ENCODE results near the gene SERPINE1.
"Not testable (repeated sequence)": the region's sequence is repeated elsewhere in the genome, so short reads cannot be mapped to it uniquely, and the experiment has no call there.

The SERPINE1 gene

GRCh38 chr7:101104193-101104713 lies 22.7 kb upstream of the SERPINE1 start:
- DNase-seq (ENCODE audit: low read depth), result no peak
- no peak overlapping the region for H3K4me3 ChIP-seq (ENCODE audit: low read length)
- no peak for TF ChIP-seq CTCF (conservative IDR thresholded peaks at IDR 0.05; ENCODE audit: low read depth, low read length)

DNA sequence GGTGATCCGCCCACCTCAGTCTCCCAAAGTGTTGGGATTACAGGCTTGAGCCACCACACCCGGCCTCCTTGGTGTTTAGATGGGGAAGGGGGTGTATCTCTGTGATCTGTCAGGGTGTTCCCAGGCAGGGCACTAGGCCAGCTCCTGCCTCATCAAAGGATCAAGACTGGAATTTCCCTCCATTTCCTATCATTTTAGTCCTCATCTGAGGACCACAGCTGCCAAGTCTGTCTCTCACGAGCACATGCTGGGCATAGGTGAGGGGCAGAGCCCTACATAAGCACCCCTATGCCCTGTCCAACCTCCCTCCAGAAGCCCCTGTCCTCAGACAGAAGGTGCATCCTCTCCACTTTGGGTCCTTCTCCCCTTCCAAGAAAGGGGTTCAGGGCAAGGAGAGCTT lies 22.1 kb upstream of the SERPINE1 start:
- TF ChIP-seq CTCF (conservative IDR thresholded peaks at IDR 0.05; ENCODE audit: low read depth, low read length), result no peak
- DNase-seq (ENCODE audit: low read depth), result no peak

DNA sequence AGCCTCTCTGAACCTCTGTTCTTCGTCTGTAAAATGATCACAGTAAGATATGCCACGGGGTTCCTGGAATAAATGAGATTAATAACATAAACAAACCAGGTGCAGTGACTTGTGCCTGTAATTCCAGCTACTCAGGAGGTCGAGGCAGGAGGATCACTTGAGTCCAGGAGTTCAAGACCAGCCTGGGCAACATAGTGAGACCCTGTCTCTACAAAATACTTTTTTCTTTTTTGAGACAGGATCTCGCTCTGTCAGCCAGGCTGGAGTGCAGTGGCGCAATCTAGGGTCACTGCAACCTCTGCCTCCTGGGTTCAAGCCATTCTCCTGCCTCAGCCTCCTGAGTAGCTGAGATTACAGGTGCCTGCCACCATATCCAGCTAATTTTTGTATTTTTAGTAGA lies 21.7 kb upstream of the SERPINE1 start:
- not testable (repeated sequence) for DNase-seq (ENCODE audit: low read depth); H3K4me3 ChIP-seq (ENCODE audit: low read length)

More for the DNA sequence above, 22.1 kb upstream of the SERPINE1 start:
- no peak overlapping the region for H3K4me3 ChIP-seq (ENCODE audit: low read length)

DNA sequence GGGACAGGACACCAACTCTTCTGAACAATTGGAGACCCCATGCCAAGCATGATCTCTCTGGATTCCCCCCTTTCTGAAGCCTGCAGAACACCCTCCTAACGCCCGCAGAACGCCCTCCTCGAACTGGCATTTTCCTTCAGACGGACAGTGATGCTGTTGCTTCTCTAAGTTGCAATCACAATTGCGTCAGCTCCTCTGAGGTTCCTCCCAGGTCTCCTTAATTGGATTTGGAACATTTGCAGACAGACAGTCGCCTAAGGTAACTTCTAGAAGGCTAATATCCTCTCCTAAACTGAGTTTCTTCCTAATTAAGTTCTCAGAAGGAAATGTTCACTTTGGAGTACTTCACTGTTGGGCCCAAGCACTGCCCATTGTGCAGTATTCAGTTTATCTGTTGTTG lies 20.5 kb upstream of the SERPINE1 start:
- DNase-seq (ENCODE audit: low read depth), result no peak
- H3K4me3 ChIP-seq (ENCODE audit: low read length), result no peak overlapping the region
- TF ChIP-seq CTCF (conservative IDR thresholded peaks at IDR 0.05; ENCODE audit: low read depth, low read length), result no peak

DNA sequence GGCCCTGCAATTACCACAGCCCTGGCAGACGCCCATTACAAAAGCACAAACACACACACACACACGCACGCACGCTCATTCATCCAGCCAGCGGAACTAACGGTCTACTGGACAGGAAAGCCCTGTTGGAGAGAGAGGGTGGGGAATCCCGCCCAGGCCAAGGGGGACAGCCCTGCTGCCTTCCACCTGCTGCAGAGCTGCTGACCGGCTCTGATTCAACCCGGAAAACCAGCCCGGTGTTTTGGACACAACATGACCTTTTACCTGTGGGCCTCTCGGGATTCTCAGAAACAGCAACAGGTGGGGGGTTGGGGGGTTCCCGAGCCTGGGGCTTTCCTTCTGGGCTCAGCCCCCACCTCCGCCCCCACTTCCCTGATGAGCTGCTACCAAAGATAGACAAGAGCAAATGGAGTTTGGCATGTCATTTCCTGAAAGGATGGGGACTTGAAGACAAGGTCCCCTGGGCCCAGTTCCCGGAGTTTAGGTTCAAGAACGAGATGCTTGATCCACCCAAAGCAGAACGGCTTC lies 18.5 kb upstream of the SERPINE1 start:
- H3K4me3 ChIP-seq (ENCODE audit: low read length), result no peak overlapping the region

DNA sequence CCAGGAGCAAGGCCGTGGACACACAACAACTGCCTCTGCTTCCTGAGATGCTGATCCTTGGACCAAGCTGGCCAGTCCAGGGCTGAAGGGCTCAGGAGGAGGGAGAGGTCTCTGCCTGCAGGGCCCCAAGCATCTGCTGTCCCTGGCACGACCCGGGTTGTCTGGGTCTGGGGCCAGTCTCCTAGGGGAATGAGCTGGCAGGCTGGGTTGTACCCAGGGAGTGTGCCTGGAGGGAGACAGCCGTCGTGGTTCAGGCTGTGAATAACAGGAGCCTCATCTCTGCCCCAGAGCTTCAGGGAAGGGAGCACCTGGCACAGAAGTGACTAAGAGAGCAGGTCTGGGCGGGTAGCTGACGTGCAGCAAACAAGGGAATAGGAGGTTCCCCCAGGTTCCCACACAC lies 17.9 kb upstream of the SERPINE1 start:
- no peak overlapping the region for H3K4me3 ChIP-seq (ENCODE audit: low read length)
- TF ChIP-seq CTCF (conservative IDR thresholded peaks at IDR 0.05; ENCODE audit: low read depth, low read length), result no peak
- DNase-seq (ENCODE audit: low read depth), result peak; percentile 74

More for the DNA sequence above, 18.5 kb upstream of the SERPINE1 start:
- DNase-seq (ENCODE audit: low read depth), result no peak
- no peak for TF ChIP-seq CTCF (conservative IDR thresholded peaks at IDR 0.05; ENCODE audit: low read depth, low read length)

- no peak for TF ChIP-seq CTCF (conservative IDR thresholded peaks at IDR 0.05; ENCODE audit: low read depth, low read length)
- H3K4me3 ChIP-seq (ENCODE audit: low read length), result no peak overlapping the region
- no peak for DNase-seq (ENCODE audit: low read depth)
These were observed 17.5 kb upstream of the SERPINE1 start for GRCh38 chr7:101109368-101109767.

Measured in retinal pigment epithelial cell (primary cell).